Measurements from ENCODE around the gene MKS1. TPM values are rescaled to one million over a fixed set of nuclear protein-coding genes. Genes with fewer than 3 reads are reported as not detected.
A peak's percentile ranks its signal among the peaks of the same experiment; 100 is the strongest.

Gene MKS1
- polyA plus RNA-seq, 2 of the 4 experiments (the other 2 are of a cell fraction), result 16.2 to 18.6 TPM

DNA sequence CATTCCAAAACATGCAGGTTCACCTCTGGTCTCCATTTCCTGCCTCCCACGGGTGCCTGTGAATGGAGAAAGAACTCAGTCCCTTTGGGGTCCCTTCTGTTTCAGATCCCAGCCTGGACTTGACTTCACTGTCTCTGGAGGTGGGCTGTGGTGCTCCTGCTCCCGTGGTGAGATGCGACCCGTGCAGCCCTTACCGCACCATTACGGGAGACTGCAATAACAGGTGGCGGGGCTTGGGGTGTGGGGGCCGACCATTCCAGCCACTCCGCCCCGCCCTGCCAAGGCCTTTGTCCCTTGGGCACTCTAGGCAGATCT is 29.9 kb upstream of the MKS1 start:
- ChIA-PET POLR2A (no interaction called here), CTCF (interaction anchor here (0.6 to 6.8 kb wide), 37 partner anchors 8 to 337 kb away, joined by 3 to 69 read pairs (median 7); partner anchors contain the start of genes LPO, MKS1, MPO and MTMR4)
- H3K4me3 ChIP-seq, result peak overlapping the region; percentile 43; the same call in 2 of the 3 replicates
- DNase-seq (ENCODE audit: low read depth in 1 of 2, low spot score in 1 of 2) (no peak), FAIRE-seq (no peak), ATAC-seq (peak in 1 of 2 experiments; percentile 2; a peak in 1 of 6 replicates)
- H3K27ac ChIP-seq, result no peak overlapping the region
- peaks cover 8% of the 10 kb centered on the region for H3K4me1 ChIP-seq
- H3K9me3 ChIP-seq, result 0 out of 3 replicates have a peak, but pooled peaks cover 4% of the 10 kb centered on the region
- no peak for TF ChIP-seq KDM1A (IDR thresholded peaks at IDR 0.05; ENCODE audit: low read depth)
- no peak for TF ChIP-seq ESRRA (IDR thresholded peaks at IDR 0.05; ENCODE audit: borderline replicate concordance, low read length)
- no peak for TF ChIP-seq PBX3 (IDR thresholded peaks at IDR 0.05)
- TF ChIP-seq ZSCAN20 (CRISPR knock-in tag; IDR thresholded peaks at IDR 0.05), result no peak
- TF ChIP-seq BCL3 (IDR thresholded peaks at IDR 0.05), result no peak
- TF ChIP-seq TFCP2L1 (CRISPR knock-in tag; IDR thresholded peaks at IDR 0.05), result no peak
- TF ChIP-seq JUN (IDR thresholded peaks at IDR 0.05), result no peak
- no peak for TF ChIP-seq HDAC2 (IDR thresholded peaks at IDR 0.05)
- no peak for TF ChIP-seq TP53 (CRISPR knock-in tag; IDR thresholded peaks at IDR 0.05)
- TF ChIP-seq FOSL2 (IDR thresholded peaks at IDR 0.05), result no peak
- no peak for TF ChIP-seq FOSL2 (CRISPR knock-in tag; IDR thresholded peaks at IDR 0.05)
- TF ChIP-seq ZC3H11A (IDR thresholded peaks at IDR 0.05), result no peak
- no peak for TF ChIP-seq HOXB13 (CRISPR knock-in tag; IDR thresholded peaks at IDR 0.05; ENCODE audit: low read depth)
- TF ChIP-seq ZFP36 (IDR thresholded peaks at IDR 0.05; ENCODE audit: borderline replicate concordance, partially characterized antibody), result no peak
- no peak for TF ChIP-seq BHLHE40 (IDR thresholded peaks at IDR 0.05; ENCODE audit: low read depth, low read length)
- TF ChIP-seq NR3C1 (IDR thresholded peaks at IDR 0.05), result no peak
- TF ChIP-seq NPAS2 (CRISPR knock-in tag; IDR thresholded peaks at IDR 0.05; ENCODE audit: borderline replicate concordance), result no peak
- H3K4me2 ChIP-seq, result peak overlapping the region; percentile 98
- 70% methylated on average over 10 of the region's 10 CpGs for WGBS (ENCODE audit: missing lambda C conversion rate)

GRCh38 chr17:58247511-58248363 is 28.7 kb upstream of the MKS1 start:
- 0 out of 3 replicates have a peak, but pooled peaks cover 4% of the 10 kb centered on the region for H3K9me3 ChIP-seq
- H3K4me1 ChIP-seq, result peaks cover 8% of the 10 kb centered on the region
- POLR2A ChIA-PET, result interaction anchor here (1.2 kb wide), 1 partner anchor 104 kb away, joined by 3 read pairs; the partner anchor contains the start of gene SUPT4H1
- no peak for DNase-seq (ENCODE audit: low read depth in 1 of 2, low spot score in 1 of 2)
- no peak for FAIRE-seq
- TF ChIP-seq EHF (CRISPR knock-in tag; IDR thresholded peaks at IDR 0.05) (no peak), RARB (CRISPR knock-in tag; IDR thresholded peaks at IDR 0.05) (no peak), MAFK (IDR thresholded peaks at IDR 0.05; ENCODE audit: partially characterized antibody) (no peak), MYC (IDR thresholded peaks at IDR 0.05; ENCODE audit: borderline replicate concordance, low read length) (no peak), HMGXB4 (CRISPR knock-in tag; IDR thresholded peaks at IDR 0.05; ENCODE audit: borderline replicate concordance) (no peak), RCOR1 (IDR thresholded peaks at IDR 0.05; ENCODE audit: low read depth, low read length) (no peak), ZSCAN20 (CRISPR knock-in tag; IDR thresholded peaks at IDR 0.05) (no peak), HOXB13 (CRISPR knock-in tag; IDR thresholded peaks at IDR 0.05; ENCODE audit: low read depth) (no peak), POLR2AphosphoS2 (conservative IDR thresholded peaks at IDR 0.05; ENCODE audit: low read length) (no peak), RAD21 (conservative IDR thresholded peaks at IDR 0.05 in 1 of 2, IDR thresholded peaks at IDR 0.05 in 1 of 2) (no peak), RNF2 (IDR thresholded peaks at IDR 0.05; ENCODE audit: borderline replicate concordance, low read depth) (no peak), HDAC2 (IDR thresholded peaks at IDR 0.05) (no peak), GATA3 (IDR thresholded peaks at IDR 0.05; ENCODE audit: borderline replicate concordance) (no peak), JUN (IDR thresholded peaks at IDR 0.05) (no peak), HOXA7 (CRISPR knock-in tag; IDR thresholded peaks at IDR 0.05) (no peak), FOSL2 (IDR thresholded peaks at IDR 0.05) (no peak), FOSL2 (CRISPR knock-in tag; IDR thresholded peaks at IDR 0.05) (no peak), PBX3 (IDR thresholded peaks at IDR 0.05) (no peak)
- CTCF ChIA-PET, result interaction anchor here (0.5 to 6.8 kb wide), 10 partner anchors 11 to 697 kb away, joined by 3 to 68 read pairs (median 5); partner anchors contain the start of genes LPO and MKS1
- ATAC-seq, result no peak
- no peak overlapping the region for H3K27ac ChIP-seq
- no peak overlapping the region for H3K4me3 ChIP-seq
- H3K4me2 ChIP-seq, result no peak overlapping the region
- WGBS (ENCODE audit: missing lambda C conversion rate), result 69% methylated on average over 10 of the region's 10 CpGs
